H1 (cell line): ENCODE measurements around the gene PFDN6. TPM values are rescaled to one million over a fixed set of nuclear protein-coding genes. Genes with fewer than 3 reads are reported as not detected.

ENCODE experiments used
- CTCF ChIA-PET: fragments of 300-600 bp; sonication (Branson Sonifier 250); formaldehyde crosslinking; loops from one replicate; lab custom pipeline; 2021; ENCODE audit not compliant: partially characterized antibody; lab: Charles Lee
- POLR2A ChIA-PET: fragments of 300-600 bp; sonication (Branson Sonifier 250); formaldehyde crosslinking; loops from one replicate; lab custom pipeline; 2021; ENCODE audit warnings: inconsistent platforms; ENCODE audit not compliant: partially characterized antibody; lab: Charles Lee
- DNase-seq, 2 experiments: peaks; one replicate each; pipeline versions ENCODE4 v3.0.0 to v3.0.0-alpha.2; 2010 to 2022; ENCODE audit warnings: low spot score in 2 of 2, low read depth in 1 of 2, mixed read lengths in 1 of 2
- FAIRE-seq: peaks from 2 replicates; lab custom pipeline; 2011; peaks lifted over from hg19 to GRCh38; lab: Jason Lieb, UNC
- H2AFZ ChIP-seq: 2 replicates; pipeline ENCODE4 v1.8.1; 2012; ENCODE audit warnings: low read length, inconsistent platforms
- H2AK5ac ChIP-seq: 2 replicates; pipeline ENCODE4 v1.6.1; 2013; ENCODE audit warnings: low read depth, low read length
- H2BK120ac ChIP-seq: replicated peaks from 2 replicates; pipeline ENCODE3; 2013; ENCODE audit warnings: low read depth, low read length, inconsistent platforms
- H2BK12ac ChIP-seq: 2 replicates; pipeline ENCODE4 v1.6.1; 2013; ENCODE audit warnings: low read depth, low read length
- H2BK15ac ChIP-seq: 2 replicates; pipeline ENCODE4 v1.6.1; 2013; ENCODE audit warnings: low read length
- H2BK20ac ChIP-seq: 2 replicates; pipeline ENCODE4 v1.6.1; 2013; ENCODE audit warnings: low read length
- H2BK5ac ChIP-seq: 2 replicates; pipeline ENCODE4 v1.6.1; 2013; ENCODE audit warnings: low read depth, low read length
- H3K14ac ChIP-seq: 2 replicates; pipeline ENCODE4 v1.6.1; 2013; ENCODE audit warnings: inconsistent platforms; ENCODE audit not compliant: insufficient read length
- H3K18ac ChIP-seq: 2 replicates; pipeline ENCODE4 v1.6.1; 2013; ENCODE audit warnings: low read length; ENCODE audit errors: extremely low read depth
- H3K23ac ChIP-seq: 2 replicates; pipeline ENCODE4 v1.6.1; 2013; ENCODE audit warnings: inconsistent platforms; ENCODE audit not compliant: insufficient read length
- H3K23me2 ChIP-seq: 2 replicates; pipeline ENCODE4 v1.6.1; 2013; ENCODE audit warnings: low read depth, low read length
- H3K27ac ChIP-seq: 2 replicates; pipeline ENCODE4 v1.6.1; 2011; ENCODE audit warnings: low read depth, low read length, inconsistent platforms
- H3K27me3 ChIP-seq, 4 experiments: replicated peaks in 1 of 4; 1 replicate in 1 of 4; 2 replicates in 3 of 4; pipeline versions ENCODE4 v1.6.1 to v1.8.1; 2011 to 2013; ENCODE audit warnings: low read length in 3 of 4, mild to moderate bottlenecking in 3 of 4, inconsistent platforms in 2 of 4, mixed read lengths in 2 of 4, moderate library complexity in 1 of 4; ENCODE audit not compliant: control insufficient read depth in 3 of 4, insufficient read depth in 3 of 4; ENCODE audit errors: extremely low read depth in 1 of 4
- H3K36me3 ChIP-seq, 4 experiments: 2 replicates each; pipeline versions ENCODE4 v1.6.1 to v1.8.1; 2011 to 2013; ENCODE audit warnings: mild to moderate bottlenecking in 4 of 4, low read length in 3 of 4, moderate library complexity in 2 of 4, control low read depth in 1 of 4, inconsistent platforms in 1 of 4; ENCODE audit not compliant: insufficient read depth in 4 of 4, control insufficient read depth in 2 of 4
- H3K4ac ChIP-seq: replicated peaks from 2 replicates; pipeline ENCODE3; 2013; ENCODE audit warnings: low read length, low read depth, mixed read lengths, inconsistent platforms; ENCODE audit not compliant: insufficient read length
- H3K4me1 ChIP-seq, 4 experiments: replicated peaks in 1 of 4; 1 replicate in 1 of 4; 2 replicates in 3 of 4; pipeline versions ENCODE4 v1.6.1 to v1.8.1; 2011 to 2013; ENCODE audit warnings: low read length in 3 of 4, inconsistent platforms in 2 of 4, mixed read lengths in 1 of 4; ENCODE audit not compliant: insufficient read depth in 4 of 4, control insufficient read depth in 3 of 4
- H3K4me2 ChIP-seq, 2 experiments: 2 replicates each; pipeline versions ENCODE4 v1.6.1 to v1.8.1; 2011 to 2013; ENCODE audit warnings: low read depth in 2 of 2, low read length in 2 of 2, control low read depth in 1 of 2, inconsistent platforms in 1 of 2, mild to moderate bottlenecking in 1 of 2; ENCODE audit not compliant: insufficient read depth in 1 of 2
- H3K4me3 ChIP-seq, 4 experiments: fragments of 200-600, 300-600 bp in 1 of 4; sonication (generic), shearing (Covaris generic), sonication (Bioruptor Twin) in 1 of 4; 2 replicates each; pipeline versions ENCODE4 v1.5.1 to v1.8.1; 2011 to 2016; ENCODE audit warnings: low read length in 4 of 4, low read depth in 3 of 4, control low read depth in 2 of 4, inconsistent platforms in 2 of 4, mild to moderate bottlenecking in 2 of 4, mixed read lengths in 1 of 4, moderate library complexity in 1 of 4; ENCODE audit not compliant: insufficient read depth in 2 of 4; ENCODE audit errors: extremely low read depth in 1 of 4
- H3K56ac ChIP-seq: replicated peaks from 2 replicates; pipeline ENCODE3; 2013; ENCODE audit warnings: low read depth, mild to moderate bottlenecking, mixed read lengths, low read length, inconsistent platforms; ENCODE audit not compliant: insufficient read length
- H3K79me1 ChIP-seq: 2 replicates; pipeline ENCODE4 v1.6.1; 2013; ENCODE audit warnings: low read depth, low read length, control low read depth
- H3K79me2 ChIP-seq, 2 experiments: 2 replicates each; pipeline versions ENCODE4 v1.6.1 to v1.8.1; 2012 to 2013; ENCODE audit warnings: low read length in 2 of 2, mild to moderate bottlenecking in 2 of 2, inconsistent platforms in 1 of 2; ENCODE audit not compliant: insufficient read depth in 2 of 2, control insufficient read depth in 1 of 2
- H3K9ac ChIP-seq, 4 experiments: replicated peaks in 1 of 4; 1 replicate in 1 of 4; 2 replicates in 3 of 4; pipeline versions ENCODE4 v1.6.1 to v1.8.1; 2011 to 2013; ENCODE audit warnings: low read depth in 3 of 4, low read length in 3 of 4, control low read depth in 2 of 4, mild to moderate bottlenecking in 2 of 4, moderate library complexity in 2 of 4, inconsistent platforms in 1 of 4; ENCODE audit errors: extremely low read depth in 1 of 4
- H3K9me3 ChIP-seq, 2 experiments: 2 replicates each; pipeline versions ENCODE4 v1.6.1 to v1.8.1; 2012 to 2013; ENCODE audit warnings: mild to moderate bottlenecking in 2 of 2, moderate library complexity in 2 of 2, control low read depth in 1 of 2, inconsistent platforms in 1 of 2, low read depth in 1 of 2, low read length in 1 of 2, mixed read lengths in 1 of 2; ENCODE audit not compliant: insufficient read depth in 2 of 2
- H4K20me1 ChIP-seq, 2 experiments: replicated peaks in 1 of 2; 2 replicates each; pipeline versions ENCODE3 to v1.8.1; 2011 to 2013; ENCODE audit warnings: inconsistent platforms in 2 of 2, low read length in 2 of 2, mild to moderate bottlenecking in 1 of 2; ENCODE audit not compliant: insufficient read depth in 2 of 2, control insufficient read depth in 1 of 2
- H4K5ac ChIP-seq: 2 replicates; pipeline ENCODE4 v1.6.1; 2013; ENCODE audit warnings: low read length, low read depth, mixed read lengths, inconsistent platforms; ENCODE audit not compliant: insufficient read length
- H4K8ac ChIP-seq: 2 replicates; pipeline ENCODE4 v1.8.0; 2013; ENCODE audit warnings: mild to moderate bottlenecking, moderate library complexity, low read length, inconsistent platforms; ENCODE audit not compliant: insufficient read depth; ENCODE audit errors: extremely low read depth
- H4K91ac ChIP-seq: replicated peaks from 2 replicates; pipeline ENCODE3; 2013; ENCODE audit warnings: low read length, mixed read lengths, inconsistent platforms; ENCODE audit not compliant: insufficient read length
- CHD2 ChIP-seq: IDR thresholded peaks from 2 replicates; pipeline ENCODE4 v1.6.1; 2012; ENCODE audit warnings: low read length, improper control_type of control experiment
- CTBP2 ChIP-seq: IDR thresholded peaks from 2 replicates; pipeline ENCODE4 v1.7.0; 2011; ENCODE audit warnings: borderline replicate concordance, mild to moderate bottlenecking, moderate library complexity, mixed read lengths, low read length; ENCODE audit not compliant: insufficient read depth, insufficient read length
- EP300 ChIP-seq, 2 experiments: IDR thresholded peaks; 1 replicate in 1 of 2; 2 replicates in 1 of 2; pipeline ENCODE4 v1.6.1; 2011 to 2012; ENCODE audit warnings: low read depth in 2 of 2, low read length in 2 of 2, mild to moderate bottlenecking in 2 of 2, borderline replicate concordance in 1 of 2, inconsistent platforms in 1 of 2, moderate library complexity in 1 of 2
- GABPA ChIP-seq: IDR thresholded peaks from 2 replicates; pipeline ENCODE4 v1.6.1; 2011; ENCODE audit warnings: mild to moderate bottlenecking, low read length, moderate library complexity, borderline replicate concordance; ENCODE audit not compliant: insufficient read depth
- POLR2A ChIP-seq, 2 experiments: IDR thresholded peaks; 1 replicate in 1 of 2; 2 replicates in 1 of 2; pipeline ENCODE4 v1.6.1; 2011; ENCODE audit warnings: low read depth in 2 of 2, low read length in 2 of 2, mild to moderate bottlenecking in 2 of 2; ENCODE audit errors: control extremely low read depth in 1 of 2
- POLR2AphosphoS5 ChIP-seq: IDR thresholded peaks from 2 replicates; pipeline ENCODE4 v1.6.1; 2011; ENCODE audit warnings: low read depth, low read length
- RAD21 ChIP-seq, 2 experiments: IDR thresholded peaks in 1 of 2; conservative IDR thresholded peaks in 1 of 2; 2 replicates each; pipeline ENCODE4 v1.6.1; 2011; ENCODE audit warnings: low read depth in 2 of 2, low read length in 2 of 2, improper control_type of control experiment in 1 of 2, inconsistent platforms in 1 of 2, mild to moderate bottlenecking in 1 of 2, moderate library complexity in 1 of 2
- RNF2 ChIP-seq: fragments of 200-900, 300-1000 bp; sonication (generic); IDR thresholded peaks from 2 replicates; pipeline ENCODE4 v1.7.1; 2016; ENCODE audit warnings: borderline replicate concordance, low read depth, mild to moderate bottlenecking, antibody characterized with exemption, low read length; ENCODE audit not compliant: poor library complexity, severe bottlenecking; ENCODE audit errors: missing control alignments
- SAP30 ChIP-seq: fragments of 300-600 bp; sonication (generic); IDR thresholded peaks from 2 replicates; pipeline ENCODE4 v1.7.1; 2012; ENCODE audit warnings: low read length, moderate library complexity, mild to moderate bottlenecking, inconsistent platforms; ENCODE audit not compliant: insufficient read depth, insufficient replicate concordance
- SP4 ChIP-seq: IDR thresholded peaks from 2 replicates; pipeline ENCODE4 v1.6.1; 2012; ENCODE audit warnings: low read length, inconsistent platforms
- TAF1 ChIP-seq: IDR thresholded peaks from 2 replicates; pipeline ENCODE4 v1.6.1; 2011; ENCODE audit warnings: mild to moderate bottlenecking, low read depth, low read length
- TCF12 ChIP-seq: IDR thresholded peaks from 2 replicates; pipeline ENCODE4 v1.6.1; 2011; ENCODE audit warnings: low read depth, mild to moderate bottlenecking, low read length
- ZNF274 ChIP-seq: IDR thresholded peaks from 2 replicates; pipeline ENCODE4 v1.7.0; 2012; ENCODE audit warnings: low read length, borderline replicate concordance; ENCODE audit errors: extremely low read depth
- WGBS, 2 experiments: shearing (Covaris generic) in 1 of 2; methylation state at CpG; one replicate each; pipeline versions ENCODE4 v1.1.6 to v1.1.7; 2013 to 2015; ENCODE audit warnings: low lambda C conversion rate in 2 of 2, mixed read lengths in 2 of 2, inconsistent platforms in 1 of 2, low coverage in 1 of 2, missing lambda C conversion rate in 1 of 2; ENCODE audit not compliant: insufficient replicate concordance in 2 of 2, insufficient coverage in 1 of 2, insufficient read length in 1 of 2; ENCODE audit errors: extremely low coverage in 1 of 2, missing lambda C conversion rate in 1 of 2; 5-methylcytosine and 5-hydroxymethylcytosine counted together
- polyA plus RNA-seq, 7 experiments: library from polyadenylated mRNA; depleted of rRNA in 3 of 7; stranded (reverse) in 5 of 7; unstranded in 2 of 7; fragments of >200 nt in 5 of 7; fragments of 200-250 nt in 2 of 7; gene quantifications; 1 replicate in 5 of 7; 2 replicates in 1 of 7; 4 replicates in 1 of 7; pipeline versions ENCODE4 v1.2.1 to v1.2.3, GENCODE V29; 2011 to 2013; ENCODE audit warnings: missing spikeins in 2 of 7, mixed read lengths in 2 of 7
- total RNA-seq: library from RNA; stranded (reverse); fragmentation: NEBNext Ultra II Directional; extraction: Animal tissue kit (Norgen Biotek cat#: 25700); gene quantifications from 2 replicates; pipeline ENCODE4 v1.2.1, GENCODE V29; 2021

The PFDN6 gene
- total and polyA plus RNA-seq, 2 of the 8 experiments (the other 6 are each of a cell fraction or from before 2014, with no cell fraction given) = 32.0 to 95.7 TPM

- 95% methylated on average over 13 of the region's 13 CpGs; no CpG with 5 or more reads in 1 of the 2 experiments for WGBS, 2 experiments
- no peak overlapping the region for H3K27ac ChIP-seq
- TF ChIP-seq CTBP2 = no peak
- TF ChIP-seq POLR2AphosphoS5 = no peak
- TF ChIP-seq RNF2 = no peak
- no peak for TF ChIP-seq EP300 (IDR thresholded peaks at IDR 0.05; ENCODE audit: borderline replicate concordance in 1 of 2, low read depth in 2 of 2, low read length in 2 of 2)
- no peak for TF ChIP-seq RAD21 (IDR thresholded peaks at IDR 0.05 in 1 of 2, conservative IDR thresholded peaks at IDR 0.05 in 1 of 2; ENCODE audit: low read depth in 2 of 2, low read length in 2 of 2)
- no peak for TF ChIP-seq GABPA
- TF ChIP-seq CHD2 = no peak
- no peak for TF ChIP-seq SP4
- no peak for TF ChIP-seq POLR2A (IDR thresholded peaks at IDR 0.05; ENCODE audit: control extremely low read depth in 1 of 2, low read depth in 2 of 2, low read length in 2 of 2)
- no peak for TF ChIP-seq TAF1
- no peak for TF ChIP-seq TCF12
- no peak for TF ChIP-seq ZNF274
- TF ChIP-seq SAP30 = no peak
Measured at GRCh38 chr6:33250731-33251130, 38.7 kb upstream of the PFDN6 start.

More at GRCh38 chr6:33250731-33251130, 38.7 kb upstream of the PFDN6 start:
- Histone ChIP-seq H4K5ac (no peak overlapping the region), H3K14ac (no peak overlapping the region), H3K4me2 (no peak overlapping the region), H3K79me1 (no peaks in the 10 kb centered on the region), H3K56ac (no peak overlapping the region), H2BK120ac (no peak overlapping the region), H3K18ac (no peak overlapping the region), H4K8ac (no peak overlapping the region), H3K23ac (no peak overlapping the region), H2BK20ac (no peak overlapping the region), H3K4ac (no peak overlapping the region), H2BK15ac (no peak overlapping the region), H2AFZ (no peak overlapping the region), H3K9me3 (no peaks in the 10 kb centered on the region), H2AK5ac (no peak overlapping the region), H2BK12ac (no peak overlapping the region), H3K4me1 (peaks cover 0 to 10% (median 7%) of the 10 kb centered on the region in 4 experiments; a peak in 4 of 7 replicates), H3K27me3 (peaks cover 0 to 21% (median 11%) of the 10 kb centered on the region in 4 experiments; a peak in 6 of 7 replicates), H3K4me3 (no peak overlapping the region), H2BK5ac (no peak overlapping the region), H3K9ac (no peak overlapping the region), H3K36me3 (peaks cover 0 to 2% (median 0%) of the 10 kb centered on the region in 4 experiments; a peak in 1 of 8 replicates), H3K23me2 (peaks cover 9% of the 10 kb centered on the region; the same call in 1 of the 2 replicates), H3K79me2 (no peaks in the 10 kb centered on the region), H4K20me1 (no peaks in the 10 kb centered on the region), H4K91ac (no peak overlapping the region)
- CTCF ChIA-PET = interaction anchor here (0.7 to 7.9 kb wide), 11 partner anchors 9 to 265 kb away, joined by 3 to 107 read pairs (median 14); partner anchors contain the start of genes B3GALT4, HSD17B8 and RING1
- POLR2A ChIA-PET = interaction anchor here (1.0 to 3.0 kb wide), 7 partner anchors 10 to 62 kb away, joined by 3 to 26 read pairs (median 8); partner anchors contain the start of genes B3GALT4, RPS18 and VPS52
- no peak for FAIRE-seq
- no peak for DNase-seq
